Osteoblast (primary cell): ENCODE measurements around the gene NTSR1. TPM values are rescaled to one million over a fixed set of nuclear protein-coding genes. Genes with fewer than 3 reads are reported as not detected.

Source experiments
- DNase-seq: peaks from one replicate; pipeline ENCODE4 v3.0.0; 2011; ENCODE audit warnings: low spot score, mixed read lengths; ENCODE audit not compliant: insufficient read length; ENCODE audit errors: missing footprints
- H2AFZ ChIP-seq: 2 replicates; pipeline ENCODE4 v1.6.0; 2011; ENCODE audit warnings: mild to moderate bottlenecking, low read length
- H3K27ac ChIP-seq: 2 replicates; pipeline ENCODE4 v1.5.1; 2011; ENCODE audit warnings: mild to moderate bottlenecking, low read depth, low read length, moderate library complexity
- H3K27me3 ChIP-seq: 2 replicates; pipeline ENCODE4 v1.6.0; 2012; ENCODE audit warnings: mild to moderate bottlenecking, control low read depth, inconsistent platforms, low read length, moderate library complexity; ENCODE audit not compliant: insufficient read depth
- H3K36me3 ChIP-seq: 2 replicates; pipeline ENCODE4 v1.5.1; 2011; ENCODE audit warnings: mild to moderate bottlenecking, low read length, control low read depth, moderate library complexity; ENCODE audit not compliant: insufficient read depth
- H3K4me1 ChIP-seq: 2 replicates; pipeline ENCODE4 v1.5.1; 2011; ENCODE audit warnings: mild to moderate bottlenecking, low read length, control low read depth, moderate library complexity; ENCODE audit not compliant: insufficient read depth
- H3K4me2 ChIP-seq: 2 replicates; pipeline ENCODE4 v1.6.0; 2011; ENCODE audit warnings: mild to moderate bottlenecking, low read length; ENCODE audit not compliant: insufficient read depth
- H3K4me3 ChIP-seq: fragments of 200-600 bp; sonication (generic); 3 replicates; pipeline ENCODE4 v1.5.1; 2012; ENCODE audit warnings: mild to moderate bottlenecking, low read length, inconsistent platforms; ENCODE audit not compliant: insufficient read depth
- H3K79me2 ChIP-seq: 2 replicates; pipeline ENCODE4 v1.6.0; 2012; ENCODE audit warnings: mild to moderate bottlenecking, low read length, control low read depth, inconsistent platforms; ENCODE audit not compliant: insufficient read depth
- H3K9me3 ChIP-seq: 2 replicates; pipeline ENCODE4 v1.5.1; 2011; ENCODE audit warnings: low read depth, low read length, control low read depth
- H4K20me1 ChIP-seq: 2 replicates; pipeline ENCODE4 v1.6.0; 2012; ENCODE audit warnings: mild to moderate bottlenecking, low read length, control low read depth; ENCODE audit not compliant: insufficient read depth
- total RNA-seq: library from RNA; depleted of rRNA; stranded (reverse); fragments of >200 nt; gene quantifications from 2 replicates; pipeline ENCODE4 v1.2.3, GENCODE V29; 2012
- TF ChIP-seq, protein P1 (sequence below): IDR thresholded peaks from 2 replicates; pipeline ENCODE4 v1.5.1; 2011; ENCODE audit warnings: mild to moderate bottlenecking, low read depth, low read length, moderate library complexity; ENCODE audit errors: extremely low read depth

NTSR1 gene
- total RNA-seq, 1 donor = not detected

DNA sequence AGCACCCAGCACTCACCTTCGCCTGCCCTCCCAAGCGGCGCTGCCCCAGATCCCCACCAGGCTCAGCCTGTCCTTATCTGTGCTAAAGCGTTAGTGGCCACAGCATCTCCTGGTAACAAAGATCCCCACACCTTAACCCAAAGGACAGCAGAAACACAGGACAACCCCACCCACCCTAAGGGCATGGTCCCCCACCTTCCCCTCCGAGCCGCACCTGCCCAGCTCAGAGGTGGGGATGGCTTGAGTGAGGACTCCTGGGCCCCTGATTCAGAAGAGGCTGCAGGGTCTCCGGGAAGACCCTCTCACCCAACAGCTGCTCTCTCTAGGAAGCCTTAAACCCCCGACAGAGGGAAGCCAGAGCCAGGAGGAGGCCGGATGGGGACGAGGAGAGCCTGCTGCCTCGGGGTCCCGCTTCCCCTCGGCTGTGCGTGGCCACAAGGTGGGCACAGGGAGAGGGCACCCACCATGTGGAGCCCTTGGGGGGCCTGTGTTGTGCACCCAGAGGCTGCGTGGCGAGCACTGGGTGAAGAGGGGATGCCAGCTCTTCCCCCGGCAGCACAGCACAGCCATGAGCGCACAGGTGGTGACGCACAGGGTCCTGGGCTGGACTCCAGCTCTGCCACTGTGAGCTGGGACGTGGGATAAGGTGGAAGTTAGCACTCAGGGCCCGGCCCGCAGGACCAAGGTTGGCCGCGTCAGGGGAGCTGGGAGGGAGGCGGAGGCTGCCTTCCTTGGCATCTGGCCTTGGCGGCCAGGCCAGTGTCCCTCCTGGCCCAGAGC lies 55.7 kb downstream of the NTSR1 start:
- Histone ChIP-seq H3K4me3 (no peak overlapping the region), H3K27me3 (peaks cover 10% of the 10 kb centered on the region), H3K79me2 (no peaks in the 10 kb centered on the region)

DNA sequence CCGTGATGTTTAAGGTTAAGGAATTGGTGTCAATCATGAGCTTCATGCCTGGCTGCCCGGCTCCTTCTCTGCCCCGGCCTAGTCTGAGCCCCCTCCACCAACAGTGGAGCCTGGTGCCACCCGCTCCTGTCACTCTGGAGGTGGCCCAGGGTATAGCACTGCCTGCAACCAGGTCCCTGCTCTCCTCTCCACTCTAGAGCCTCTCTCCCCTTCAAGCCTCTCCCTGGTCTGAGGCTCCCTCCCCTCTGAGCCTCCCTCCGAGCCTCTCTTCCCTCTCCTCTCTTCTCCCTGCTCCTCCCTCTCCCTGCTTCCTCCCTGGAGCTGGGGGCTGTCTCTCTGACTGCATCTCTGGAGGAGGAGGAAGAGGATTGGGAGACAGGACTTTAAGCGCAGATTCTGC lies 56.4 kb downstream of the NTSR1 start:
- TF ChIP-seq, protein P1, sequence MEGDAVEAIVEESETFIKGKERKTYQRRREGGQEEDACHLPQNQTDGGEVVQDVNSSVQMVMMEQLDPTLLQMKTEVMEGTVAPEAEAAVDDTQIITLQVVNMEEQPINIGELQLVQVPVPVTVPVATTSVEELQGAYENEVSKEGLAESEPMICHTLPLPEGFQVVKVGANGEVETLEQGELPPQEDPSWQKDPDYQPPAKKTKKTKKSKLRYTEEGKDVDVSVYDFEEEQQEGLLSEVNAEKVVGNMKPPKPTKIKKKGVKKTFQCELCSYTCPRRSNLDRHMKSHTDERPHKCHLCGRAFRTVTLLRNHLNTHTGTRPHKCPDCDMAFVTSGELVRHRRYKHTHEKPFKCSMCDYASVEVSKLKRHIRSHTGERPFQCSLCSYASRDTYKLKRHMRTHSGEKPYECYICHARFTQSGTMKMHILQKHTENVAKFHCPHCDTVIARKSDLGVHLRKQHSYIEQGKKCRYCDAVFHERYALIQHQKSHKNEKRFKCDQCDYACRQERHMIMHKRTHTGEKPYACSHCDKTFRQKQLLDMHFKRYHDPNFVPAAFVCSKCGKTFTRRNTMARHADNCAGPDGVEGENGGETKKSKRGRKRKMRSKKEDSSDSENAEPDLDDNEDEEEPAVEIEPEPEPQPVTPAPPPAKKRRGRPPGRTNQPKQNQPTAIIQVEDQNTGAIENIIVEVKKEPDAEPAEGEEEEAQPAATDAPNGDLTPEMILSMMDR = no peak
- Histone ChIP-seq H3K4me1 (no peaks in the 10 kb centered on the region), H3K4me3 (no peak overlapping the region), H3K9me3 (no peaks in the 10 kb centered on the region), H2AFZ (no peak overlapping the region), H3K79me2 (no peaks in the 10 kb centered on the region), H4K20me1 (no peaks in the 10 kb centered on the region), H3K27ac (no peak overlapping the region), H3K4me2 (no peak overlapping the region), H3K36me3 (no peaks in the 10 kb centered on the region), H3K27me3 (peaks cover 10% of the 10 kb centered on the region)
- peak; percentile 66 for DNase-seq

More for the DNA sequence above, 55.7 kb downstream of the NTSR1 start:
- DNase-seq = peak; percentile 85
- Histone ChIP-seq H2AFZ (no peak overlapping the region), H3K36me3 (no peaks in the 10 kb centered on the region), H3K4me2 (no peak overlapping the region), H3K27ac (no peak overlapping the region), H3K9me3 (no peaks in the 10 kb centered on the region), H4K20me1 (no peaks in the 10 kb centered on the region), H3K4me1 (no peaks in the 10 kb centered on the region)
- TF ChIP-seq, protein P1 = no peak

DNA sequence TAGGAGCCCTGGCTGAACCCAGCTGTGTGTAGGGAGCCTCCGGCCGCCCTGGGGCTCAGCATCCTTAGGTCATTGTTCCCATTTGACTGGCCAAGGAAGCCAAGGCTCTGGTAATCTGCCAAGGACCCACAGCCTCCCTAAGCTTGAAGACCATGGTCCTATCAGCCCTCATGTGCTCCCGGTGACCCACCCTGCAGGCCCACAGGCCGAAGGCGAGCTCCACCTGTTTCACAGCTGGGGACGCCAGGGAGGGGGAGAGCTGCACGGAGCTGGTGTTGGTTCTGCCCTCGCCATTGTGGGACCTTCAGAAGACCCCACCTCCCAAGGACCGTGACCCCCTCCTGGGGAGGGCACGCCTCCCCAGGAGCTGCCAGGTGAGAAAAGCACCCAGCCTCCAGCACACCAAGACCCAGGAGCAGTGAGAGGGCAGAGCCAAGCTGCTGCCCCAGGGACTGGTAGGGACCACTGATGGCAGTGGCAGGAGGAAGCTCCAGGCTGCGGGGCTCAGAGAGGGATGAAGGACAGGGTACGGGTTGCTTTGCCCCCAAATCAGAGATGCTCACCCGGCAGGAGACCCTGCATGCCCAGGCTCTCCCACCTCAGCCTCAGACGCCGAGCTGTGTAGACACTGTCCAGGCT lies 56.9 kb downstream of the NTSR1 start:
- no peaks in the 10 kb centered on the region for H3K9me3 ChIP-seq
- no peaks in the 10 kb centered on the region for H3K36me3 ChIP-seq
- no peak overlapping the region for H3K27ac ChIP-seq
- peaks cover 10% of the 10 kb centered on the region for H3K27me3 ChIP-seq
- H3K4me2 ChIP-seq = no peak overlapping the region
- no peak overlapping the region for H3K4me3 ChIP-seq
- H3K79me2 ChIP-seq = no peaks in the 10 kb centered on the region
- H4K20me1 ChIP-seq = no peaks in the 10 kb centered on the region
- no peaks in the 10 kb centered on the region for H3K4me1 ChIP-seq
- TF ChIP-seq, protein P1 = no peak
- H2AFZ ChIP-seq = no peak overlapping the region
- DNase-seq = peak; percentile 58

DNA sequence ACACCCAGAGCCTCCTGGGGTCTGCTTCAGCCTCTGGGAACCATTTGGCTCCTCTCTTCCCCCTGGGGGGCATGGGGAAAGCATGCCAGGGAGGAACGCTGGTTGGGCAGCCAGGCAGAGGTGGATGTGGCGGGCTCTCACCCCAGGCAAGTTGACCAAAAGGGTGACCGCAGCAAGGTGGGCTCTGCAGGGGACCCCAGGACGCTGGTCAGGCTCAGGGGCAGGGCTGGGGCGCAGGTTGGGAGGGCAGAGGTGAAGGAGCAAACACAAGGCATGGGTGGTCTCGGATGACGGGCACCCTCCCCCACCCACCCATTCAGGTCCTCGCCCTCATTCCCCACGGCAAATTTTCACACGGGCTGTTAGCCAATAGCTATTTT lies 57.4 kb downstream of the NTSR1 start:
- TF ChIP-seq, protein P1 = no peak
- H3K9me3 ChIP-seq = no peaks in the 10 kb centered on the region
- H3K27ac ChIP-seq = no peak overlapping the region
- DNase-seq = peak; percentile 43
- no peak overlapping the region for H3K4me3 ChIP-seq
- H3K36me3 ChIP-seq = no peaks in the 10 kb centered on the region
- H3K4me2 ChIP-seq = no peak overlapping the region
- no peak overlapping the region for H2AFZ ChIP-seq
- H3K4me1 ChIP-seq = no peaks in the 10 kb centered on the region
- H4K20me1 ChIP-seq = no peaks in the 10 kb centered on the region
- peaks cover 10% of the 10 kb centered on the region for H3K27me3 ChIP-seq
- H3K79me2 ChIP-seq = no peaks in the 10 kb centered on the region
